ENCODE measurements around the gene BEGAIN.

The BEGAIN gene

DNA sequence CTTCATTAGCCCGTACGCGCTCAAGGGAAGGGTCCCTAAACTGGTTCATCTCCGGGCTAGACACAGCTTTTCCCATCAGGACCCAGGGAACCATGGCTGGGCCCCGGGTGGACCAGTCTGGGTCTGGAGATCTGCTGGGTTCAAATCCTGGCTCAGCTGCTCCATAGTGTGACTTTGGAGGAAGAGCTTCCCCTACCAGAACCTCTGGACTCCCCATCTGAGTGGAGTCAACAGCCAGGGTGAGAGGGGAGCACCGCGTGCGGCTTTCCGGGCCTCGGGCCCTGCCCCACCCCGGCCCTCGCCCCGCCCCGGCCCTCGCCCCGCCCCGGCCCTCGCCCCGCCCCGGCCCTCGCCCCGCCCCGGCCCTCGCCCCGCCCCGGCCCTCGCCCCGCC is 41.2 kb downstream of the BEGAIN start:
- DNase-seq, result peak; percentile 47

DNA sequence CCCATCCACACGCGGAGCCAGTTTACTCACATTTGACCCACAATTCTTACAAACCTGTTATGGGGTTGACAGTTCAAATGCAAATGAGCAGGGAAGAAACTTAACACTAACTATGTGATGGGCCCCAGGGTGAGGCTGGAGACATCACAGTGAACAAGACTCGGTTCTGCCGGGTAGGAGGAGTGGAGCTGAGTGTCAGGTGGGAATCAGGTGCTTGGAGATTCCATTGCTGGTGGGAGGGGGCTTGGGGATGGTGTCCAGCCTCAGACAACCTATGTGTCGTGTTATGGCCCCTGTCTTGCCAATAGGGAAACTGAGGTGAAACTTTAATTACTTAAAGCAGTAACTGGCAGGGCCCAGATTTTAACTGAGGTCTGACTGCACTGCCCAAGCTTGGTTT is 41.9 kb downstream of the BEGAIN start:
- DNase-seq, result no peak

DNA sequence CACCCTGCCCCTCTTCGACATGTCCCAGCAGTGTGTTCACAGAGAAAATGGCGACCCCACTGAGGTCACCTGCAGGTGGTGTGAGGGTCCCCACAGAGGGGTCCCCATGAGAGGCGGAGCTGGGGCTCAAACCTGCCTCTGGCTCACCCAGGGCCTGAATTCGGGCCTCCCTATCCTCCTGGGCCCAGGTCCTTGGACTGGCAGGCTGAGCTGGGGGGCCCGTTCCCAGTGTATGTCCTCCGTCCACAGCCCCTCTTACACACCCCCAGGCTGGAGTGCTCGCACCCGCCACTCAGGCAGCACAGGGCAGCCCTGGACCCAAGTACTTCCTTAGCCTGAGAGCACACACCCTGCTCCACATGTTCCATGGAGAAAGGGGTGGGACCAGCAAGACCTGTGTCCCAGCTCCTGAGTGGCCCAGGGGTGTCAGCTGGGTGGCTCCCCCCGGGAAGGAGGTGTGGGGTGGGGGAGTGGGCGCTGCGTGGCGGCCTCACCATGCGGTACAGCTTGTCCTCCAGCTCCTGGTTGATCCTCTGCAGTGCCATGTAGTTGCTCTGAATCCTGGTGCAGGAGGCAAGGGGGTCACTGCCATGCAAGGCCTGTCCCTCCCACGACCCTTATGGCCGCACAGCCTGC is 42.6 kb downstream of the BEGAIN start:
- no peak for DNase-seq

DNA sequence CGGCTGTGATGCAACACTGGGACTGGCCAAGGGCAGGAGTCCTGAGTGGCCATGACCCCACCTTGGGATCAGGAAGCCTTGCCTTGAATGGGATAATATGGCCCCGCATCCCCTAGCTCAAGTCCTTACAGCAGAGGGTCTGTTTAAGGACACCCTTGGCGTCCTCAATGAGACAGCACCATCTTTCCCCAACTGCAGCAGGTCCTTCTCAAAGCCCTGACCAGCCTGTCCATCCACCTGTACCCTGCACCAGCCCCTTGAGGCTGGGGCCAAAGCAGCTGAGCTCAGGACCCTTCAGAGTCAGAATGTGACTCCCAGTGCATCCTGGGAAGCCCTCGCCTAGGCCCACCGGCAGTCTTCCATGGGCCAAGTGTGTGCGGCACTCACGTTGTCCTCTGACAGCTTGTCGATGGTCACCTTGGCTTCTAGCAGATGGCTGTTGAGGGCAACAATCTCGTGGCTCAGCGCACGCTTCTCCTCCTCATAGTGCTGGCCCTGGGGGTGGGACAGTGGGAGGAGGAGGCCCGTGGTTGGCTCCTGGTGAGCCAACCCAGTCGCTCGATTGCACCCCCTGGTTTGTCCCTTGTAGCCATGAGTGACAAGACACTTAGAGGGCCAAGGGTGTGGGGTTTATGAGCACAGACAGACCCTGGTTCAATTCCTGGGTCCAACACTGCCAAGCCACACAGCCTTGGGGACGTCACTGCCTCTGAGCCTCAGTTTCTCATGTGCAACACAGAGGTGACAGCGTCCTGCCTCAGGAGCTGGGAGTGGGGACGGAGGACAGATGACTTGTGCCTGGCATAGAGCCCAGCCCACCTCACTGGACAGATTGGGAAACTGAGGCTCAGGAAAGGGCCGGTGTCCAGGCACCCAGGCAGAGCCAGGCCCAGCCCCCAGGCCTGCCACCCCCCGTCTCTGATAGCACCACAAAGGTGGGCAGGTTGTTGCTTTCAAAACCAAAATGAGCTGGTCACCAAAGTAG is 43.5 kb downstream of the BEGAIN start:
- no peak for DNase-seq

DNA sequence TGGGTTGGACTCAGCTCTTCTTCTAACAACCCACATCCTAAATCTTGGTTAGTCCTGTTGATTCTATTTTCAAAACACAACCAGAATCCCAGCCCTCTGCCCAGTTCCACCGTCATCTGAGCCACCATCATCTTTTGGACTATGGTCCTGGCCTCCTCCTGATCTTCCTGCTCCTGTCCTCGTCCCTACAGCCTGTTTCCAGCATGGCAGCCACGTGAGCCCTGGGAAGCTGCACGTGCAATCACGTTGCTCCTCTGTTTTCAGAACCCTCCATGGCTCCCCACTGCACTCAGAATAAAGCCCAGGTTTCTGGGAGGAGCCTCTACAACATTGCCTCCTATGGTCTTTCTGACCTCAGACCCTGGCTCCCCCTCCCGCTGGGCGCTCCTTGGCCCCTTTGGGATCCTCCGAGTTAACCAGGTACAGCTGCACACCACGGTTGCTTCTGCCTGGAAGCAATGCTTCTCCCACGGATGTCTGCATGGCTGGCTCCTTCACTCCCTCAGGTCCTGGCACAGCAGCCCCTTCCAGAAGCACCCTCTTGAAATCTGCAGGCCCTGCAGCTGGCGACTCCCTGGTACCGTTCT is 44.5 kb downstream of the BEGAIN start:
- DNase-seq, result no peak

DNA sequence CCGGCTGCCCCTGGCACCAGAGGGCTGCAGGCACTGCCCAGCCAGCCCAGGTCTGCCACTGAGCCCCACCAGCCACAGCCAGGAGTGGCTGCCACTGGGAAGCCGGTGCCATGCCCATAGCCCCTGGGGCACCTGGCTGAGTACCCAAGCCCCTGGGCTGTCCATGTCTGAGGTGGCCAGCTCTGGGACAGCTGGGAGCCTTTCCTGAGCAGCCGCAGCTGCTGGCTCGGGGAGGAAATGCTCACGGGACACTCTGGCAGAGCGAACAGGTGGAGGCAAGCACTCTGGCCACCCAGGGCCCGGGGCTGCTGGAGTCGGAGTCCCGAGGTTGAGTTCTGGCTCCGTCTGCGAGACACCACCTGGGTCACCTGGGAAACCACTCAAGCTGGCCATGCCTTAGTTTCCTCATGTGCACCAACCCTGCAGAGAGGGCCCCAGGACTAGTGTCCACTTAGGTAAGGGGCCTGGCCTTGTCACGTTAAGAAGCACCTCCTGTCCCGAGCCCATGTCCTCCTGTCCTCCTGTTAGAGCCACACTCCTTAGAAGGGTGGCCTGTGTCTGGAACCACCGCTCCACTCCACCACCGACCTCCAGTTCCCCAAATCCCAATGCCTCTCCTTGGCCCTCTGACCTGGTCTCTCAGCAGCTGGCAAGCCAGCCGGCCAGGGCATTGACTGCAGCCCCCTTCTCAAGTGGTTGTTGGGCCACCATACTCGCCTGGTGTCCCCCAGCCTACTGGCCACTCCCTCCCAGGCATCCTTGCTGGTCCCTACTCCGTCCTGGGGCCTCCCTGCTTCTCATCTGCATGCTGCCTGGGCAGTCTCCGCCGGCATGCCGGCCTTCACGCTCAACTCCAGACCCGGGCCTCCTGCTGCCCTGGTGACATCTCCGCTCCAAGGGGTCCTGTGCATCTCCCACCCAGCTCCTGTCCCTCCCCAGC is 45.3 kb downstream of the BEGAIN start:
- DNase-seq, result no peak

DNA sequence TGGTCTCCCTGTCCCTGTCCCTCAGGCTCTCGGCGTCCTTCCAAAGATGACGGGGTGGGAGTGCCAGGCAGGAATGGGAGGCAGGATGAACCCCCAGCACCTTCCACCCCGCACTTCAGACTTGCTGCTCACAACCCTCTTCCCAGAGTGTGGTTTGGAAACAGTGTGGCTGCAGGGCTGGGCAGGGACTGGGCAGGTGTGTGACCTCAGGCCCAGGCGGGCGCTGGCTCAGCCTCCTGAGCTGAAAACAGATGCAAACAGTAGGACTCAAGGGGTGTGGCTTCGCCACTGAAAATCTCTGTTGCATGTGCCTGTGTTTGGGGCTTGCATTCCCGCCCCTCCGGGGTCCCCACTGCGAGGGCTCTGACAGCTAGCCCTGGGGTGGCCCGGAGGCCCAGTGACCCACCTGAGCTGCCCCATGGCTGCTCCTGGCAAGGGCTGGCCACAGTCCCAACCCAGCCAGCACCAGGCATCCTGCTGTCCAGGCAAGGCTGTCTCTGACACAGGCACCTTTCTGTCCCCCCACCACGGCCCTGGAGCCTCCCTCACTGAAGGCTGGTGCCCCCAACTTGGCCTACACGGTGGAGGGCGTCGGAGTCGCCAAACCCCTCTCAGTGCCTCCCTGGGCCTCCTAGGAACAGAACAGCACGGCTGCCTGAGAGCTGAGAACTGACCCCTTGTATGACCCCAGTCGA is 46.1 kb downstream of the BEGAIN start:
- DNase-seq, result no peak

DNA sequence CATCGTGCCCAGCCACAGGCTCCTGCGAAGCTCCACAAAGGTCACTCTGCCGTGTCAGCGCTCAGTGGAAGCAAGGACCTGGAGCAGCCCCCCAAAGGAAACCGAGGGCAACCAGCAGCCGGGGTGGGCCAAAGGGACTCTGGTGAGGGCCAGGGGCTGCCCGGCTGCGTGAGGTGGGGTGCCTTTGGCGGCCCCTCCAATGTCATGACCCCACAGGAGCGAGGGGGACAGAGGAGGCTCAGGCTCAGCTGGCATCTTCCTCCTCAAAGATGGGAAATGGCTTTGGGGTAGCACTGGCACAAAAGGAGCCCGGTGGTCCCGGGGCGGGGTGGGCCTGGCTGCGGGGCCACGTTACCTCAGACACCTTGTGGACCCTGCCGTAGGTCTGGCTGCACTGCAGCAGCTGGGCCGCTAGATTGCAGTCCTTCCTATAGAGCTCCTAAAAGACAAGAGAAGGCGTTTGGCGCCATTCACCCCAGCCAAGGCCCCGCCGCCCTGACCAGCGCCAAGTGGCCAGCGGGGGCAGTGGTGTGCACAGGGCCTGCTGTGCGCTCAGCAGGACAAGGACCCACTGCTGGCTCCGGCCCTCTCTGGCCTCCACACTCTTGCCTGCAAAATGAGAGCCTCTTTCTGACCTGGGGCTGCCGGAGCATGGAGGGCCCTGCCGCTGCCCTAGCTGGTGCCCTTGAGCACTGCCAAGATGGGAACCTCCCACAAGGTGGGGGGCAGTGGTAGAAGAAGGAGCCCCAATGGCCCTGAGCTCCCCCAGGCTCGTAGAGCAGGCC is 46.9 kb downstream of the BEGAIN start:
- DNase-seq, result no peak

DNA sequence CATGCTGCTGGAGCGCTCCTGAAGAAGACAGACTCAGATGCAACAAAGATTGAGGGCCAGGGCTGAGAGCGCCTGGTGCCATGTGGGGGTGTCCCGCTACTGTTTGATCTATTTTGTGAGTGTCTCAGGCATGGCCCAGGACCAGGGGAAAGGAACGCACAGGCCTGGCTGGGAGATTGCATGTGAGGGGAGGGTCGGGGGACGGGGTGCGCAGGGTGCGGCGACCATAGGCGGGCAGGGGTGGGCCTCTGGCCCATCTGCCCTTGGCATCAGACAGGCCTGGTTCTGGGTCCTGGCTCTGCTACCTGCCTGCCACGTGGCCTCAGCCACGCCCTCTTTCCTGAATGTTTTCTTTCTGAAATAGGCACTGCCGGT is 47.5 kb downstream of the BEGAIN start:
- DNase-seq, result no peak

DNA sequence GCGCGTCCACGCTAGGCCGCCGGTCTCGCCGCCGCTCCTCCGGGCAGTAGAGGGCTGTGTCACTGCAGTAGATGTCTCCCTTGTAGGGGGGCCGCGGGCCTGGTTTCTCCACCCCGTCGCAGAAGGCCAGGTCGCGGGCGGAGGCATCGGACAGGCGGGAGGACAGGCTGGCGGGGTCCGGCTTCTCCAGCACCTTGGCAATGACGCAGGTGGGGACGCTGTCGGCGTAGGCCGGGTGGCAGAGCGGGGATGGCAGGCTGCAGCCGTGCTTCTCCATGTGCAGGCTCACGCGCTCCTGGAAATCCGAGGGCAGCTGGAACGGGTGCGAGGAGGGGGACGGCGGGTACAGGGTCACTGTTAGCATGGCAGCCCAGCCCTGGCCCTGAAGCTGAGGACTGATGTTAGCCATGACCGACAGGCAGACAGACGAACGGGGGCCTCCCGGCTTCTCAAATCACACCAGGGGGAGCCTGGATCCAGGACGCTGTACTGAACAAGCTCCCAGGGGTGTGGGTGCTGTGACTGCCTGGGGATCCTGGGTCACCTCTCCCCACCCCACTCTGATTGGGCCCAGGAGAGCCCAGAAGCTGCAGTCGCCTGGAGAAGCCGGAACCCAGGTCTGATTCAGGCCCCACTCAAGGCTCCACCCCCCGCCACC is 48.1 kb downstream of the BEGAIN start:
- DNase-seq, result no peak

DNA sequence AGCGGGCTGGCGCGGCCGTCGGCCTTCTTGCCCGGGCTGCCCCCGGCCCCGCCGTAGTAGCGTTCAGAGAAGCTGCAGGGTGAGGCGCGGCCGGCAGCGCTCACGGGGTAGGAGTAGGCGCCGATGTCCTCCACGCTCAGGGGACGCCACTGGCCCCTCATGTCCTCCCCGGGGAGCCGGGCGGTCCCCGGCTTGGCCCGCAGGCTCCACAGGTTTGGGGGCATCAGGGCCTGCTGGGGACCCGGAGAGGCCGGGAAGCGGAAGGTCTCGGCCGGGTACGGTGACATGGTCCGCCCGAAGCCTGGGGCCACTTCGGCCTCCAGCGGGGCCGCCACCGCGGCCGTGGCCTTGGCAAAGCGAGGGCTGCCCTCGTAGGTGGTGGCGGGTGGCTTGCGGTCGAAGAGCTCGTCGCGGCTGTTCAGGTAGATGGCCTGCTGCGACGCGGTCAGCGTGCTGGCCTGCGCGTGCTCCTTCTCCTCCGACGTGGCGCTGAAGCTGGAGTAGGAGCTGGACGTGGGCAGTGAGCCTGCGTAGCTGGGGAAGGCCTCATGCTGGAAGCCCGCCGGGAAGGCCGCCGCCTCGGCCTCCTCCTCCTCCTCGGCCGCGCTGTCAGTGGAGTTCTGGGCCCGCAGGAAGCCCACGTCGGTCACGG is 48.7 kb downstream of the BEGAIN start:
- no peak for DNase-seq

DNA sequence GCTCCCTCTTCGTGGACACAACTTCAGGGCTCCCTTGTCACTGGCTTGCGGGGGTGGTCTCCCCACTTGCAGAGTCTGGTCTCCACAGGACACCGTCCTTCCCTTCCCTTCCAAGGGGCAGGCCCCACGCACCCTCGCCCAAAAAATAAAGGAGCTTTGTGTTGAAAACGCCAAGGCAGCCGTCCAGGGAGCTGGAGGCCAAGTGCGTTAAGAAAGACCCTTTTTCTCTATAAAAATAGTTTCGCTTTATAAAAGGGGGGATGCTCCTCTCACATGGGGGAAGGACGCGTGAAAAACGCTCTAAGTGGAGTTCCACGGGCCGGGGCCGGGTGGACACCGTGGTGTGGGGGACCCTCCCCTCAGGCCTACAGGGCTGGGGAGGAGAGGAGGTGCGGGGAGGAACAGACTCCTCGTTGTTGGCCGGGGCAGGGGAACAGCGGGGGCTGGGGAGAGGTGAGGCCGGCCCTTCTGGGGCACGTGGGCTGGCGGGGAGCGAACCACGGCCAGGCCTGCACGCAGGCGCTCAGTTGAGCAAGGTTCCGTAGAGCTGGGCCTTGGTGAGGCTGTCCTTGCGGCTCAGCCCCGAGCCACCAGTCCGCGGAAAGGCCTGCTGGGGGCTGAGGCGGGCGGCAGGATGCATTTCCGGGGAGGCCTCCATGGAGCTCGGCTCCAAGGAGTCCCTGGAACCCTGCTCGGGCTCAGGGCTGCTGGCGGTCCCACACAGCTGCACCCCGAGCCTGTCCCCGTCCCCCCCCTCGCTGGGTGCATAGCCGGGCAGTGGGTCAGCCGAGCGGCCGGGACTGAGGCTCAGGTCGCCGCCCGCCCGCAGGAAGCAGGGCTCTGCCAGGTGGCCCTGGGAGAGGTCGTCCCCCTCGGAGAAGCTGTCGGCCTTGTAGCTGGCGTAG is 49.5 kb downstream of the BEGAIN start:
- no peak for DNase-seq

DNA sequence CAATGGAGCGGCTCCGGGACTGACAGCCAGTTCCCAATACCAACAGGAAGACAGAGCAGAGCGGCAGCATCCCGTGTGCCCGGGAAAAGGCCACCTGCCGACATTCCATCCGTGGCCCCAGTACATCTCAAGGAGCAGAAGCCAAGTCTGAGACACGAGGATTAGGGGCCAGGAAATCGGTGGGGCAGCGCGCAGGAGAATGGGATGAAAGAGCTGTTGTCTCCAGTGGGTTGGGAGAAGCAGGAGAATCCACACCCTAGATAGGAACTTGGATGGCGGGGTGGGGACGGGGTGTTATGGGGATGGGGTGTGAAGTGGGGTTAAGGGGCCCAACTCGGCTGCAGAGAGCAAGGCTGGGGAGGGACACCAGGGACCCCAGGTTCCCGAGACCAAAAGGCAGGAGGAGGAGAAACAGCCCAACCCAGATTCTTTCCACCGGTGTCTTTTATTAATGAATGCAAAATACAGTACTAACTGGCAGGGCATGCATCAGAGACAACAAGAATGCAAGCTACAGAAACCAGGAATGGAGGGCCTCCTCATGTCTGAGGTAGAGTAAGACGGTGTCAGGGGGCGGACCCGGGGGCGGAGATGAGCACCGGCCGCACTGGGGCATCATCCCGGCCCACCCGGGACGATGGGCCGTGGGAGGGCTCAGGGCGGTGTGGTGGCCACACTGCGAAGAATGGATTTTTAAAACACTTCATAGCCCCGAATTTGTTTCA is 50.3 kb downstream of the BEGAIN start:
- no peak for DNase-seq

DNA sequence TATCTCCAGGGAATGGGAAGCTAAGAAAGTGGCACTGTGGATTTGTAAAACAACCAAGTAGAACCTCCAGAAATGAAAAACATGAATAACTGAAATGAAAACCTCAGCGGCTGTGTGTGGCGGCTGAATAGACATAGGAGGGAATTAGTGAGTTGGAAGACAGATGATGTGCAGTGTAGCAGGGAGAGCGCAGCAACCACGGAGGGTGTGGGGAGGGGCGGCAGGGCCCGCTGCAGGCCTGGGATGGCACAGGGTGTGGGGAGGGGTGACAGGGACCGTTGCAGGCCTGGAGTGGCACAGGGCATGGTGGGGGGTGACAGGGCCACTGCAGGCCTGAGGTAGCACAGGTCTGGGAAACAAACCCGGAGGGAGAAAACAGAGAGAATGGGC is 51.1 kb downstream of the BEGAIN start:
- no peak for DNase-seq

DNA sequence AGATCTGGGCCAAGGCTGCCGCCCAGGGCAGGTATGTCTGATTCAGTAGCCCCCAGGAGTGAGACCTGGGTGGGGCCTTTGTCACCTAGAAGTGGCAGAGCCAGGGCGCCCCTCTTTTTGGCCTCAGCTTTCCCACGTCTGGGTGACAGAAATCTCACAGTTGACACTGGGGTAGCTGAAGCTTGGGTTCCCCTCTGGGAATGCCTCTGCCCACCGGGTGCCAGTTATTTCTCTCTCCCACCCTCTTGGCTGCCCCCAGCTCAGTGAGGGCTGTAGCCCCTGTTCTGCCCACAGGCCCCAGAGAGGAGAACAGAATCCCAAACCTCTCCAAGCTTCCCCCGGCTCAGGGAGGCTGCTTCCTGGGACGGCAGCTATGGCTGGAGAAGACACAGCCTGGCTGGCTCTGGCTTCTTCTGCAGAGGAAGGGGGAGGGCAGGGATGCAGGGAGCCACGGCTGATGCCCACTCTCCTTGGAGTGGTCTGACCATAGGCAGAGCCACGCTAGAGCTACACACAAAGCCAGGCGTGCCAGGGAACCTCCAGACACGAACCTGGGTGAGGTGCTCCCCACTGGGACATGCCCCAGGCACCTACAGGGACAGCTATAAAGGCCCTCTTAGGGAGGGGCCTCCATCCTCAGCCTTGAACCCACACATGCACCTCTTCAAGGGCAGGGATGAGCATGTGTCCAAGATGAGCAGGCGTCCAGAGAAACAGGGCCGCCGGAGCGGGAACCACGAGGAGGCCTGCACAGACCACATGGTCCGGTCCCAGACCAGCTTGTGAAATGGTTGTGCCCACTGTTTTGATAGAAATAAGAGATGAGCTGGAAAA is 51.7 kb downstream of the BEGAIN start:
- DNase-seq, result no peak

DNA sequence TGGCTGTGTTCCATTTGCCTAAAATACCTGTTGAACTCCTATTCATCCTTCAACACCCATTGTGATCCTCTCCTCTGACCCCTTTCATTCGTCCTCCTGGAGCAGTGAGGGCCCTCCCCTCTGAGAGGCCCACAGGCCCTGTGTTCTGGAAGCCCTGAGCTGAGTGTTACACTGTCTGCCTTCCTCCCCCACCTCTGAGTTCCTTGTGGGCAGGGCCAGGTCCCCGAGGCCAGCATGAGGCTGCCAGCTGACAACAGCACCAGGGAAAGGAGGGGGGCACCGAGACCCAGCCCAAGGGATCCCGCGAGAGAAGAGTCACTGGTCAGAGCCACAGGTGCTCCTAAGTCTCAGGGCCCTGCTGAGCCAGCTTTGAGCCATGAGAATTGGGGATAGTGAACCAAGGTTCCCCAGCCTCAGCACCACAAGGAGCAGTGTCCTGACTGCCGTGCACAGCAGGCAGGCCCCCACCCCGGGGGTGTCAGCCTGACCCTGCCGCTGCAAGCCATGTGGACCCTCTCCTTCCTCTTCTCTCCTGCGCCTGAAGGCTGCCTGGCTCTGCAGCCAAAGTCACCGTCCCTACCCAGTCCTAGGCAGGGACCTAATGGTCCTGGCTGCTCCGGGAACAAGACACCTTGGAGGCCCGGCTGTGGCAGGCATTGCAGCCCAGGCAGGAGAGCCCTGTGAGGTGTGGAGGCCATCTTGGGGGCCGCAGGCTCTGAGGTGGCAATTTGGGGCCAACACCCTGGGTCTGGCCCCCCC is 52.5 kb downstream of the BEGAIN start:
- DNase-seq, result no peak

All from EL (cell line).